ENCODE data around the gene POU2AF1. TPM values are rescaled to one million over a fixed set of nuclear protein-coding genes. Genes with fewer than 3 reads are reported as not detected.
A peak's percentile ranks its signal among the peaks of the same experiment; 100 is the strongest.

POU2AF1 gene
- total RNA-seq, 1 donor from 2014 or later = not detected

DNA sequence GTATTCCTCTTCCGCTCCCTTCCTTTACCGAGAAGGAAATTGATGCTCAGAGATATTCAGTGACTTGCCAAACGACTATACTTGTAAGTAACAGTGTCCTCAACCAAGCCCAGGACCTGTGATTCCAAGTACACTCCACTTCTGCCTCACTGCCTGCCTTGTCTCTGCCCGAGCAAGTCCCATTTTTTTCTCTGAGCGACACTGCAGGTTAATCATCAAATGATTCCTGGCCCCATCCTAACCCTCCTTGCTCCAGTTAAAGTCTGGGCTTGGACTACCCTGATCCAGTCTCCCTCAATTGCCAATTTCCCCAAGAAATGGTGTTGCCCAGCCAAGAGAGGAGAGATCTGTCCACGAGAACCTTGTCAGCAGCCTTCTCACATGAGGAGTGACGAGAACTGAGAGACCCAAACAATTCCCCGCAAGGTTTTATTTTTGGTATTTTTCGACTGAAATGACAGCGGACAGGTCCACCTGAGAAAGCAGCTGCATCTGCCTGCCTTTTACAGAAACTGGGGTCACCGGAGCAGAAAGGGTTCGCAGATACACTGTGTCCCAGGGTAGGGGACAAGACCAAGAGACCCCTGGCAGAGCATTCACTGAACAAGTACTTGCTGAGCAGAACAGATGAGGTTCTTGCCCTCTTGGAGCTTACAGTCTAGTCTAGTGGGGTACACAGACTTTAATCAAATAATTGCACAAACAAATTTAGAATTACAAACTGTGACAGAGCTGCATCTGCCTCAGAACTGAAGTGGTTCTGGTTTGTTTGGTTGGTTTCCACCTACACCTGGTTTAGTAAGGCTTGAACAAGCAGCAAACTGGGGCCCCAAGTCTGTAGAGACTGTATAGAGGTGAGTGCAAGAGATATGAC, 11.4 kb downstream of the POU2AF1 start:
- Mint-ChIP-seq H3K27me3 (ENCODE audit: low read depth) (peaks cover 16% of the 10 kb centered on the region), H3K27ac (ENCODE audit: unreplicated experiment) (no peak overlapping the region), H3K4me3 (no peak overlapping the region), H3K9me3 (no peaks in the 10 kb centered on the region), H3K36me3 (ENCODE audit: low read depth) (no peaks in the 10 kb centered on the region), H3K4me1 (no peaks in the 10 kb centered on the region)
- TF ChIP-seq, protein P1, sequence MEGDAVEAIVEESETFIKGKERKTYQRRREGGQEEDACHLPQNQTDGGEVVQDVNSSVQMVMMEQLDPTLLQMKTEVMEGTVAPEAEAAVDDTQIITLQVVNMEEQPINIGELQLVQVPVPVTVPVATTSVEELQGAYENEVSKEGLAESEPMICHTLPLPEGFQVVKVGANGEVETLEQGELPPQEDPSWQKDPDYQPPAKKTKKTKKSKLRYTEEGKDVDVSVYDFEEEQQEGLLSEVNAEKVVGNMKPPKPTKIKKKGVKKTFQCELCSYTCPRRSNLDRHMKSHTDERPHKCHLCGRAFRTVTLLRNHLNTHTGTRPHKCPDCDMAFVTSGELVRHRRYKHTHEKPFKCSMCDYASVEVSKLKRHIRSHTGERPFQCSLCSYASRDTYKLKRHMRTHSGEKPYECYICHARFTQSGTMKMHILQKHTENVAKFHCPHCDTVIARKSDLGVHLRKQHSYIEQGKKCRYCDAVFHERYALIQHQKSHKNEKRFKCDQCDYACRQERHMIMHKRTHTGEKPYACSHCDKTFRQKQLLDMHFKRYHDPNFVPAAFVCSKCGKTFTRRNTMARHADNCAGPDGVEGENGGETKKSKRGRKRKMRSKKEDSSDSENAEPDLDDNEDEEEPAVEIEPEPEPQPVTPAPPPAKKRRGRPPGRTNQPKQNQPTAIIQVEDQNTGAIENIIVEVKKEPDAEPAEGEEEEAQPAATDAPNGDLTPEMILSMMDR (conservative IDR thresholded peaks at IDR 0.05) = no peak
- DNase-seq (ENCODE audit: low read depth, low spot score) = no peak

- no peaks in the 10 kb centered on the region for H3K4me1 Mint-ChIP-seq
- TF ChIP-seq, protein P1 (conservative IDR thresholded peaks at IDR 0.05) = no peak
- H3K4me3 Mint-ChIP-seq = no peak overlapping the region
- peak overlapping the region; percentile 68 for H3K27ac Mint-ChIP-seq (ENCODE audit: unreplicated experiment)
- no peak for DNase-seq (ENCODE audit: low read depth, low spot score)
- H3K27me3 Mint-ChIP-seq (ENCODE audit: low read depth) = peaks cover 11% of the 10 kb centered on the region
- H3K9me3 Mint-ChIP-seq = no peaks in the 10 kb centered on the region
- no peaks in the 10 kb centered on the region for H3K36me3 Mint-ChIP-seq (ENCODE audit: low read depth)
Observed at GRCh38 chr11:111366560-111367410, 12.3 kb downstream of the POU2AF1 start.

DNA sequence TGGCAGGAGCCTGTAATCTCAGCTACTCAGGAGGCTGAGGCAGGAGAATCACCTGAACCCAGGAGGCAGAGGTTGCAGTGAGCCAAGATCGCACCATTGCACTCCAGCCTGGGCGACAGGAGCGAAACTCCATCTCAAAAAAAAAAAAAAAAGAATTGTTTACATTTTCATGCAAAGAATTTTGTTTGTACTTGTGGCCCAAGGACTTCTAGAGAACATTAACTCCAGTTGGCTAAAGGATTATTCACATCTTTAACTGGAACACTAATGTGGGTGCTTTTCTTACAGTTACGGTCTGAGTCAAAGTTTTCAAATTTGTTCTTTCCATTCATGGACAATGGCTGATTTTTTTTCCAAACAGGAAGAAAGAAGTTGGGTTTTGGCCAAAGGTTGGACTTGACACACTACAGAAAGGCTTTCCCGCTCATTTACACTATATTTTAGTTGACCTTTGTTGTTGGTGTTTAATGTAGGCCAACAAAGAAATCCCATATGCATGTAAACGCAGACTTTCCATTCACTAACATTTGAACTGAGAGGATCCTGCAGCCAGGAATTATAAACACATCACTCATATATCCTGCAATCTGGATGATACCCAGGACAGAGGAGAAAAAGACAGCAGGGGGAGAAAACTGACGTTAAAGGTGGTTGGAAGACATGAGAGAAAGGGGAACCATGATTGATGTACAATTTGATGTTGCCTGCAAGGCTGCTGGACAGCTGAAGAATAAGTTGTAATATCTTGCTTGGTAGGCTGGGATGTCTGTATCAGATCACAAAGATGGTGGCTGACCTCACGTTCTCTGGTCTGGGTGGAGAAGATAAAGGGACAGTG, 13.1 kb downstream of the POU2AF1 start:
- no peaks in the 10 kb centered on the region for H3K4me1 Mint-ChIP-seq
- H3K9me3 Mint-ChIP-seq = no peaks in the 10 kb centered on the region
- peak overlapping the region; percentile 68 for H3K27ac Mint-ChIP-seq (ENCODE audit: unreplicated experiment)
- H3K36me3 Mint-ChIP-seq (ENCODE audit: low read depth) = no peaks in the 10 kb centered on the region
- H3K27me3 Mint-ChIP-seq (ENCODE audit: low read depth) = peaks cover 7% of the 10 kb centered on the region
- H3K4me3 Mint-ChIP-seq = no peak overlapping the region
- DNase-seq (ENCODE audit: low read depth, low spot score) = no peak
- TF ChIP-seq, protein P1 (conservative IDR thresholded peaks at IDR 0.05) = no peak

DNA sequence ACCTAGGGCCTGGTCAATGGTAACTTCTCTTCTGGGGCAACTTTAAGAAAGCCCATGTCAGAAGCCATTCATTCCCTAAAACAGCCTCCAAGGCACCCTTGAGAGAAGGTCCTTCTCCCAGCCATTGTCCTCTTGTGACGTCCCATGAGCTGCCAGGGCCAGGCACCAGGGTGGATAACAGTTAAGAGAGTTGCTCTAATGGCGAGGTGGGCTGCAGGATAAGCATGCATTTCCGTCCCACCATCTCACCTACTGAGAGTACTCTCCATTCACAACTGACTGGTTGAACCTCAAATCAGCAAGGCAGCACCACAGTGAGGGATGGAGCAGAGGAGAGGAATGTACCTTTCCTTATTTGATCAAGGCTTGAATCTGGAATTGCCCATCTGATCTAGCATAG, 14.6 kb downstream of the POU2AF1 start:
- Mint-ChIP-seq H3K9me3 (no peaks in the 10 kb centered on the region), H3K27me3 (ENCODE audit: low read depth) (peaks cover 3% of the 10 kb centered on the region), H3K4me1 (no peaks in the 10 kb centered on the region), H3K27ac (ENCODE audit: unreplicated experiment) (no peak overlapping the region), H3K36me3 (ENCODE audit: low read depth) (no peaks in the 10 kb centered on the region), H3K4me3 (no peak overlapping the region)
- DNase-seq (ENCODE audit: low read depth, low spot score) = no peak
- TF ChIP-seq, protein P1 (conservative IDR thresholded peaks at IDR 0.05) = no peak

GRCh38 chr11:111363985-111364384, 15.1 kb downstream of the POU2AF1 start:
- DNase-seq (ENCODE audit: low read depth, low spot score) = no peak
- H3K27ac Mint-ChIP-seq (ENCODE audit: unreplicated experiment) = no peak overlapping the region
- H3K4me3 Mint-ChIP-seq = no peak overlapping the region
- H3K27me3 Mint-ChIP-seq (ENCODE audit: low read depth) = peaks cover 3% of the 10 kb centered on the region
- no peaks in the 10 kb centered on the region for H3K4me1 Mint-ChIP-seq
- no peaks in the 10 kb centered on the region for H3K9me3 Mint-ChIP-seq
- TF ChIP-seq, protein P1 (conservative IDR thresholded peaks at IDR 0.05) = no peak
- H3K36me3 Mint-ChIP-seq (ENCODE audit: low read depth) = no peaks in the 10 kb centered on the region
